ENCODE measurements around the gene PIK3CD. TPM values are rescaled to one million over a fixed set of nuclear protein-coding genes. Genes with fewer than 3 reads are reported as not detected.

The PIK3CD gene
- 100 to 1,000 TPM; 152 to 158 TPM for total RNA-seq

DNA sequence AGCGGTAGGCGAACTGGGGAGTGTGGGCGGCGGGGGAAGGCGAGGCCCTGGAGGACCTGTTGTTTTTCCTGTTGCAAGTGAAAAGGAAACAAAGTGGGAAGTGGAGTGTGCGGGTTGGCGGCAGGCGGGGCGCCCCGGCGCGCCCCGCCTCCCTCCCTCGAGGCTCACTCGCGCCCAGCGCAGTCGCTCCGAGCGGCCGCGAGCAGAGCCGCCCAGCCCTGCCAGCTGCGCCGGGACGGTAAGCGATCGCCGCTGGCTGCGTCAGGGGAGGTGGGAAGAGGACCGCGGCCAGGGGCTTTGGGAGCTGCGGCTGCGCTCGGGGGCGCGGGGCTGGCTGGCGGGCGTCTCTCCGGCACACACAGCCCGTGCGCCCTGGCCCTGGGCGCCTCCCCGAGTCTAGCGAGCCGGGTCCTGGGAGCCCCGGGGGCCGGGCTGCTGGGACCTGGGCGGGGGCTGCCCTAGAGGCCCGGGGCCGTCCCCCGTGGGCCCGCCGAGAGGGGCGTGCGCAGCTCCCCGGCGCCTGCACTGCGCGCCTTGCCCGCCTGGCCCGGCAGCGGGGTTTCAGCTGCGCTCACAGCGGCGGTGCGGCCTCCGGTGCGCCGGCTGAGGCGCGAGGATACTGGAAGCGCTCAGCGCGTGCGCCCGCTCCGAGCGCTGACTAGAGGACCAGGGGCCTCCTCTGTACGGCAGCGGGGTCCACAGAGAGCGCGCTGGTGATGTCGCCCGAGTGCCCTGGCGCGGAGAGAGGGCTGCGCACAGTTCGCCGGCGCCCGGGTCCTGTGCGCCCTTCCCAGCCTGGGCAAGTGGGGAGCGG is at the start of gene PIK3CD:
PIK3CD (plus strand) TSS at position 167 of the 814 bp plus-strand sequence. CDS start 58,725 bp downstream, outside the sequence.
- DNase-seq: peak; percentile 59
- Mint-ChIP-seq H3K4me3 (peak within 1 kb of the TSS; percentile 95), H3K36me3 (ENCODE audit: low read depth) (peaks cover 37% of the 10 kb centered on the region), H3K9me3 (no peaks in the 10 kb centered on the region), H3K4me1 (ENCODE audit: low read depth) (peaks cover 61% of the 10 kb centered on the region), H3K27me3 (no peaks in the 10 kb centered on the region), H3K27ac (peak within 1 kb of the TSS; percentile 96)
- ChIA-PET CTCF (interaction anchor here (0.6 to 10.1 kb wide), 12 partner anchors 8 to 73 kb away, joined by 3 to 160 read pairs (median 3); no protein-coding TSS in a partner anchor), POLR2A (interaction anchor here (0.8 to 11.7 kb wide), 10 partner anchors 9 to 87 kb away, joined by 4 to 335 read pairs (median 17); no protein-coding TSS in a partner anchor)
- ATAC-seq: peak; percentile 34
- TF ChIP-seq, protein P1, sequence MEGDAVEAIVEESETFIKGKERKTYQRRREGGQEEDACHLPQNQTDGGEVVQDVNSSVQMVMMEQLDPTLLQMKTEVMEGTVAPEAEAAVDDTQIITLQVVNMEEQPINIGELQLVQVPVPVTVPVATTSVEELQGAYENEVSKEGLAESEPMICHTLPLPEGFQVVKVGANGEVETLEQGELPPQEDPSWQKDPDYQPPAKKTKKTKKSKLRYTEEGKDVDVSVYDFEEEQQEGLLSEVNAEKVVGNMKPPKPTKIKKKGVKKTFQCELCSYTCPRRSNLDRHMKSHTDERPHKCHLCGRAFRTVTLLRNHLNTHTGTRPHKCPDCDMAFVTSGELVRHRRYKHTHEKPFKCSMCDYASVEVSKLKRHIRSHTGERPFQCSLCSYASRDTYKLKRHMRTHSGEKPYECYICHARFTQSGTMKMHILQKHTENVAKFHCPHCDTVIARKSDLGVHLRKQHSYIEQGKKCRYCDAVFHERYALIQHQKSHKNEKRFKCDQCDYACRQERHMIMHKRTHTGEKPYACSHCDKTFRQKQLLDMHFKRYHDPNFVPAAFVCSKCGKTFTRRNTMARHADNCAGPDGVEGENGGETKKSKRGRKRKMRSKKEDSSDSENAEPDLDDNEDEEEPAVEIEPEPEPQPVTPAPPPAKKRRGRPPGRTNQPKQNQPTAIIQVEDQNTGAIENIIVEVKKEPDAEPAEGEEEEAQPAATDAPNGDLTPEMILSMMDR (IDR thresholded peaks at IDR 0.05): no peak
- intact Hi-C loops (cut with micrococcal nuclease): loop anchor here (1.0 to 5.0 kb wide), 2 partner anchors 22 to 36 kb away; no protein-coding TSS in a partner anchor

DNA sequence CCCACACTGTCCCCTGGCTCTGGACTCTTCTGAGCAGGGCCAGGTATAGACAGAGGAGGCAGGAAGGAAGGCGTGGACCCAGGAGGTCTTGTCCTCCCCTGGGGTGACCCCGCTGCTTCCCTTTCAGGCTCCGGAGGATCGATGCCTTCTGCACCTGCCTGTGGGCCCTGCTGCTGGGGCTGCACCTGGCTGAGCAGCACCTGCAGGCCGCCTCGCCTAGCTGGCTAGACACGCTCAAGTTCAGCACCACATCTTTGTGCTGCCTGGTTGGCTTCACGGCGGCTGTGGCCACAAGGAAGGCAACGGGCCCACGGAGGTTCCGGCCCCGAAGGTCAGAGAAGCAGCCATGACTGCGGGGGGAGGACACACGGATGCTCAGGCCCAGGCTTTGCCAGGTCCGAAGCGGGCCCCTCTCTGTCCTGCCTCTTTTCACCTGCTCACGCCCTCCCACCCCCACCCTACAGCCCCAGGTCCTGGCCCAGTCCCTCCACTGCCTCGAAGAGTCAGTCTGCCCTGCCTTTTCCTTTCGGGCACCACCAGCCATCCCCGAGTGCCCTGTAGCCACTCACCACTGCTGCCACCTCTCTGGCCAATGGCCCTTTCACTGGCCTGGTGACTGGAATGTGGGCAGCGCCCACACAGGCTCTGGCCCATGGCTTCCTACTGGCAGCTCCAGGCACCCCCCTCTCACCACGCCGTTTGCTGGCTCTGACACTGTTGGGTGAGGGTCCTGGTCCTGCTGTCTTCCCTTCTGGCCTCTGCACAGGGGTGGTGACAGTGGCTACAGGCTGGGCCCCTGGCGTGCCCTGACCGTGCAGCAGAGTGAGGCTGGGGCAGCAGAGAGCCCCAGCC is 49.4 kb upstream of the PIK3CD start:
- intact Hi-C loops (cut with micrococcal nuclease): no loop called here
- Mint-ChIP-seq H3K9me3 (no peaks in the 10 kb centered on the region), H3K27me3 (no peaks in the 10 kb centered on the region), H3K27ac (no peak overlapping the region), H3K4me3 (no peak overlapping the region), H3K36me3 (ENCODE audit: low read depth) (peaks cover 7% of the 10 kb centered on the region), H3K4me1 (ENCODE audit: low read depth) (no peaks in the 10 kb centered on the region)
- DNase-seq (no peak), ATAC-seq (no peak)
- TF ChIP-seq, protein P1 (IDR thresholded peaks at IDR 0.05): no peak
- CTCF ChIA-PET: interaction anchor here (1.0 kb wide), 1 partner anchor 13 kb away, joined by 3 read pairs; no protein-coding TSS in a partner anchor
- POLR2A ChIA-PET: interaction anchor here (0.8 kb wide), 1 partner anchor 8 kb away, joined by 3 read pairs; no protein-coding TSS in a partner anchor

DNA sequence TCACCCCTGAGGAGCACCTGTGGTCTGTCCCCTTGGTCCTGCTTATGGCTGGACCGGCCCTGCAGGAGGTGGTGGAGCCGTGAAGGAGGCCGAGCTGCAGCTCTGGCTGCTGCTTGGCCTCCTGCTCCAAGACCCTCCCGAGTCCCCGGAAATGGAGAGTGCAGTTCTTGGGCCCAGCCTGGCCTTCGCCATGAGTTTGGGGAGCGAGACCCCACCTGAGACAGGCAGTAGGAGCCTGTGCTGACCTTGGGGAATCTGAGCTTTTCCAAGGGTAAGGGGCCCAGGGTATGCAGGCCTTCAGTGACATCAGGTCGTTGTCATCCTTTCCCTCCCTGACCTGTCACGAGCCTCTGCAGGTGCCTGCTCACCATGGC is 48.8 kb upstream of the PIK3CD start:
- H3K4me3 Mint-ChIP-seq: no peak overlapping the region
- H3K36me3 Mint-ChIP-seq (ENCODE audit: low read depth): peaks cover 7% of the 10 kb centered on the region
- POLR2A ChIA-PET: interaction anchor here (0.8 to 1.8 kb wide), 2 partner anchors 8 to 10 kb away, joined by 3 to 5 read pairs; no protein-coding TSS in a partner anchor
- DNase-seq (no peak), ATAC-seq (no peak)
- no peaks in the 10 kb centered on the region for H3K9me3 Mint-ChIP-seq
- H3K27ac Mint-ChIP-seq: no peak overlapping the region
- intact Hi-C loops (cut with micrococcal nuclease): no loop called here
- no peaks in the 10 kb centered on the region for H3K4me1 Mint-ChIP-seq (ENCODE audit: low read depth)
- CTCF ChIA-PET: interaction anchor here (1.0 kb wide), 1 partner anchor 13 kb away, joined by 3 read pairs; no protein-coding TSS in a partner anchor
- TF ChIP-seq, protein P1 (IDR thresholded peaks at IDR 0.05): no peak
- no peaks in the 10 kb centered on the region for H3K27me3 Mint-ChIP-seq

DNA sequence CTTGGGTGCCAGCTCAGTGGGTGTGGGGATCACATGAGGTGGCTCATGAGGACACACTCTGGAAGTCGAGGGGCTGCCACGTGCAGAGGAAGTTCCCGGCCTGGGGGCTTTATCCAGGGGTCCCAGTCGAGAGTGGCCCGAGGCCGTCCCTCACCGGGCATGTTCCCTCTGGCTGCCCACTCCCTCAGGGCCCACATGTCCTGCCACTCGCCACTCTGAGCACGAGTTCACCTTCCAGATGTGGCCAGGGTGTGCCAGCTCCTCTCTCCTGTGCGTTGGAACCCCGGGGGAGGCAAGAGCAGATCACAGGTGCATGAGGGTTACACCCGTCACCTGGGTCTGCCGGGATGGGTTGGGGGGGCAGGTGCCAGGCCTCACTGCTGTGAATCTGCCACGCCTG is 48.2 kb upstream of the PIK3CD start:
- peaks cover 7% of the 10 kb centered on the region for H3K36me3 Mint-ChIP-seq (ENCODE audit: low read depth)
- POLR2A ChIA-PET: interaction anchor here (1.8 kb wide), 1 partner anchor 10 kb away, joined by 5 read pairs; no protein-coding TSS in a partner anchor
- no peak overlapping the region for H3K4me3 Mint-ChIP-seq
- H3K27ac Mint-ChIP-seq: no peak overlapping the region
- TF ChIP-seq, protein P1 (IDR thresholded peaks at IDR 0.05): no peak
- CTCF ChIA-PET: interaction anchor here (0.7 kb wide), 1 partner anchor 12 kb away, joined by 3 read pairs; no protein-coding TSS in a partner anchor
- DNase-seq (no peak), ATAC-seq (no peak)
- no peaks in the 10 kb centered on the region for H3K27me3 Mint-ChIP-seq
- intact Hi-C loops (cut with micrococcal nuclease): no loop called here
- H3K9me3 Mint-ChIP-seq: no peaks in the 10 kb centered on the region
- no peaks in the 10 kb centered on the region for H3K4me1 Mint-ChIP-seq (ENCODE audit: low read depth)
